ENCODE data around the gene ZNF831.

DNA sequence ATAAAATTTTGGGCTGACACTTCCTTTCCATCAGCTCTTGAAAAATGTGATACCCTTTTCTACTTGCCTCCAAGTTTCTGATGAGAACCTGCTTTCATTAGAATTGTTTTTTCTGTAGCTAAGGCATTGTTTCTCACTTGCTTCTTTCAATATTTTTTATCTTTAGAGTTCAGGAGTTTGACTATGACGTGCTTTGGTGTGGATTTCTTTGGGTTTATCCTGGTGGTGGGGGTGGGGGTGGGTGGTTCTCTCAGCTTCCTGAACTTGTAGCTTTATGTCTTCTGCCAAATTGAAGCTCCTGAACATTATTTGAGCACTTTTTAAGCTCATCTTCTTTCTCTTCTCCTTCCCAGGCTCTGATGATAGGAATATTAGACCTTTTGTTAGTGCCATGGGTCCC lies 11.4 kb downstream of the ZNF831 start:
- TF ChIP-seq CTCF (IDR thresholded peaks at IDR 0.05) (no peak), POLR2AphosphoS5 (IDR thresholded peaks at IDR 0.05) (no peak), POLR2A (IDR thresholded peaks at IDR 0.05) (no peak), EP300 (IDR thresholded peaks at IDR 0.05) (no peak)

Data from suprapubic skin (tissue), 4 donors.